Activated CD8-positive, alpha-beta memory T cell treated with anti-CD3 and anti-CD28 coated beads, Interleukin-2, amount 50 U/mL, for 1 hour (primary cell): Measurements from ENCODE around the gene TNRC6C.
"Not testable (repeated sequence)": the region's sequence is repeated elsewhere in the genome, so short reads cannot be mapped to it uniquely, and the experiment has no call there.

ENCODE experiments used
- DNase-seq: peaks from one replicate; pipeline ENCODE4 v3.0.0-alpha.2; 2020; ENCODE audit errors: extremely low read depth

The TNRC6C gene

DNA sequence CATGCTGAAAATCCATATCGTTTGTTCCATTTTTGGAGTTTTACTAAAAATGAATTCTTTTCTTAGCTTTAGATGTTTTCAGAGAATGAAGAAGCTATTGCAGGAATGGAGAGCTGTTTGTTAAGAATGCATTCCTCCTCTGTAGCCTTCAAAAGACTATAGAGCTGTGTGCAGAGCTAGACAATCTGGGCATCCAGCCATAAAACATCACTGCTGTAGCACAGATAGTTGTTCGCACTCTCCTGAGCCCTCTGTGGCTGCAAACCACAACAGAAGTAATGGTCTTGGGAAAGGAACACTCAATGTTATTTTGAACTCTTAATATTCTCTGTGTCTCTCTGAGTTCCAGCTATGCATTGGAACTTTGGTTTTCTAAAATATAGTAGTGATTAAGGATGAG, 4.9 kb downstream of the TNRC6C start:
- DNase-seq = peak; percentile 55

DNA sequence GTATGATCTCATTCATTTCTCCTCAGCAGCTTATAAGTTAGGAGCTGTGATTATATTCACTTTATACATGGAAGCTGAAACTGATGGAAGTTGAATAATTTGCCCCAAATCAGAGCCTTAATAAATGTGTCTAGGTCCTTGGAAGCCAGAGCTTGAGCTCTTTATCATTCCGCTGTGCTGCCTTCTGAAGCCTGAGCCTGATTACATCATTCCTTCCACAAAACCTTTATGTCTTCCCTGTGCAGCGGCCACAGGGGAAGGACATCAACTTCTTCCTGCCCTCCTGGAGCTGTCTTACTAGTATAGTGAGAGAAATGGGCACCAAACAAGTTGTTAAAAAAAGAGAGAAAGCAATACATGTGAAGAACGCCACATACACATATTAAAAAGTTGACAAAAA, 6.8 kb downstream of the TNRC6C start:
- no peak for DNase-seq

- no peak for DNase-seq
Observed at GRCh38 chr17:77966476-77966875, 8.0 kb downstream of the TNRC6C start.

DNA sequence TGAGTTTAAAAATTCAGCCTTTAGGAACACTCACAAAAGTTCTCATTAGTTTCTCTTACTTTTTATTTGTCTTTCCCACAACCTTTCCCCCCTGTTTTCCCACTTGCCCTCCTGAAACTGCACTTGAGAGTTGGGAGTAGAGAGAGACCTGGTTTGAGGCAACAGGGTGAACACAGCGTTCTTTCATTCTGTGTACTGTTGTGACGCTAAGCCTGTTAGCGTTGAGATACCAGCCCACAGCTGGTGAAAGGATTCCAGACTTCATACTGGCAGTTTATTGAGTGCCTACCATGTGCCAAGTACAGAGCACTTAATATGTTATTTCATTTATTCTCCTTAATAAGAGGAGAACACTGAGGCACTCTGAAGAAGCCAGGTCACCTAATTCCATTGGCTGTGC, 10.3 kb downstream of the TNRC6C start:
- no peak for DNase-seq

GRCh38 chr17:77972271-77972670, 13.8 kb downstream of the TNRC6C start:
- not testable (repeated sequence) for DNase-seq

- no peak for DNase-seq
Observed at GRCh38 chr17:77973953-77974352, 15.4 kb downstream of the TNRC6C start.

- DNase-seq = no peak
Observed at GRCh38 chr17:77974396-77974795, 15.9 kb downstream of the TNRC6C start.

DNA sequence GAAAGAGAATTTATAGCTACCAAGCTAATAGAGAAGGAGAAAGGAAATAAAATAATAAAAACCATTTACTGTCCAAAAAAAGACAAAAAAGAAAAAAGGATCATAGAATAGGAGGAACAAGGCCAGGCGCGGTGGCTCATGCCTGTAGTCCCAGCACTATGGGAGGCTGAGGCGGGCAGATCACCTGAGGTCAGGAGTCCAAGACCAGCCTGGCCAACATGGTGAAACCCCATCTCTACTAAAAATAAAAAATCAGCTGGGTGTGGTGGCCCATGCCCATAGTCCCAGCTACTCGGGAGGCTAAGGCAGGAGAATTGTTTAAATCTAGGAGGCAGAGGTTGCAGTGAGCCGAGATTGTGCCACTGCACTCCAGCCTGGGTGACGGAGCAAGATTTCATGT, 23.9 kb downstream of the TNRC6C start:
- DNase-seq = not testable (repeated sequence)

- no peak for DNase-seq
Observed at GRCh38 chr17:77990301-77990700, 31.8 kb downstream of the TNRC6C start.

- not testable (repeated sequence) for DNase-seq
Observed at GRCh38 chr17:77993735-77994134, 35.2 kb downstream of the TNRC6C start.

GRCh38 chr17:77995146-77995852, 36.8 kb downstream of the TNRC6C start:
- no peak for DNase-seq

DNA sequence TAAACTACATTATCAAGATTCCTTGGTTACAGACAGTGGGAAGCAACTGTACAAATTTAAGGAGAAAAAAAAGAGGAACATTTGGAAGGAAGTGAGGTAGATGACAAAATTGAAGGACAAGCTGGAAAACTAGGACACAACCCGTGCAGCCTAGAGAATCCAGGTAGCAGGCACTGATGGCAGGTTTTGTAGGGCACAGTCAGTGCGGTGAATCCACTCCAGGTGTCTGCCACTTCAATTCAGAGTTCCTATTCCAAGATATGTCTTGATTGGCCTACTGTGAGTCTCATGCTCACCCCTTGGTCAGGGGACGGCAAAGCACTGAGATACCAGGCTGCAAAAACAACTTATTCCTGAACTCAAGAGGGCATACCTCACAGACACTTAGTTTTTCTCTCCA, 37.8 kb downstream of the TNRC6C start:
- DNase-seq = no peak

GRCh38 chr17:77999413-78000173, 41.1 kb downstream of the TNRC6C start:
- DNase-seq = no peak

- DNase-seq = no peak
Observed at GRCh38 chr17:78000341-78000740, 41.8 kb downstream of the TNRC6C start.

GRCh38 chr17:78001182-78001581, 42.7 kb downstream of the TNRC6C start:
- no peak for DNase-seq

GRCh38 chr17:78001612-78002011, 43.1 kb downstream of the TNRC6C start:
- DNase-seq = no peak

GRCh38 chr17:78002166-78002565, 43.7 kb downstream of the TNRC6C start:
- DNase-seq = no peak

GRCh38 chr17:78005452-78006171, 47.1 kb downstream of the TNRC6C start:
- no peak for DNase-seq

- no peak for DNase-seq
Observed at GRCh38 chr17:78006338-78006737, 47.8 kb downstream of the TNRC6C start.

DNA sequence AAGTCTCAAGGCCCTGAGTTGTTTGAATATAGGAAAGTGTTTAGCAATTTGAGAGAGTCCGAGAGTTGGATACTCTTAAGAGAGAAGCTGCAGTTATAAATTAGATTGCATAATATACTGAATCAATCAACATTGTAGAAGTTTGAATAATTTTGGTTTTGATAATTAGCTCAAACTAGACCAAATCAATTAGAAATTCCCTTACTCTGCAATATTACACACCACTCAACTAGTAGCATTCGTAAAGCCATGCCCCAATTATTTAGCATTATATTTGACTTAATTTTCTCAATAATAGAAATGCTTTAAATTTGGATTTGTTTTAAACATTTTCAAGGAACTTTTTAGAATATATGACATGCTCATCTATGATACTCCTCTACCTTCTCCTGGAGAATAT, 49.1 kb downstream of the TNRC6C start:
- DNase-seq = no peak

DNA sequence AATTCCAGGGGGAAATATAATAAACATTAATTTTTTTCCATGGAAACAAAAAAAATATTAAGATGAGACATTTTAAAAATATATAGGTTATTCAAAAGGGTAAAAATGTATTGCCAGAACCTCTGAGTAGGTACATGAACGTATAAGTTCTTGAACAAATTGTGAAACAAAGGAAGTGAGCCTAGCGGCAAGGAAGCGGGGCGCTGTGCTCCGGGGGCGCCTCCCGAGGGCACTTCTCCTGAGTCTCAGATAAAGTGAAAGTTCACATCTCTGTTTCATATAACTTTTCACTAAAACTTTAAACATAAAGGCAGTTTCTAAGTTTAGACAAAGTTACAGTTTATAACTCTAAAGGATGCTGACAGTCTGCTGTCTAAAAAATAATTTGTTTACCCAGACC, 52.3 kb downstream of the TNRC6C start:
- DNase-seq = no peak

DNA sequence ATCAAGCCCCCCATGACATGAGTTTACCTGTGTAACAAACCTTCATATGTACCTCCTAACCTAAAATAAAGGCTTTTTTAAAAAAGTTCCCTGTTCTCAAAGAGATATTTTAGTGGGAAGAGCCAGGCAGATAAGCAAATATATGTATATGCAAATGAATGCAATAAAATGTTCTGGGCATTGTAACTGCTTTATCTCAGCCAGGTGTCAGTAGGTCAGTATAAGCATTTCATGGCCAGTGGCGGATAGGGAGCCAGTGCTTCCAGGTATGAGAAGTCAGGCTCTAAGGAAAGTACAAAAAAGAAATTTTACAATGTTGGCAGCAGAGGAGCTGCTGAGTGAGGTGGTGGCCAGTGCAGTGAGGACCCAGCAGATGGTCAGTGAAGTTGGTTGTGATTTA, 53.9 kb downstream of the TNRC6C start:
- DNase-seq = no peak
